Activated CD4-positive, alpha-beta T cell treated with anti-CD3 and anti-CD28 coated beads, Interleukin-2, amount 10 ng/mL, durations not matched to agents 24 days and 14 days (primary cell): Measurements from ENCODE around the gene SCN9A. TPM values are rescaled to one million over a fixed set of nuclear protein-coding genes. Genes with fewer than 3 reads are reported as not detected.
"Not testable (repeated sequence)": the region's sequence is repeated elsewhere in the genome, so short reads cannot be mapped to it uniquely, and the experiment has no call there.

Source experiments
- DNase-seq: peaks from one replicate; pipeline ENCODE4 v3.0.0; 2022
- H3K27ac Mint-ChIP-seq: one replicate; pipeline ENCODE4 v1.8.0; 2022; ENCODE audit warnings: mild to moderate bottlenecking, mixed read lengths
- H3K27me3 Mint-ChIP-seq: one replicate; pipeline ENCODE4 v1.8.0; 2022; ENCODE audit warnings: mixed read lengths
- H3K36me3 Mint-ChIP-seq: one replicate; pipeline ENCODE4 v1.8.0; 2022; ENCODE audit warnings: low read depth, mild to moderate bottlenecking, mixed read lengths
- H3K4me1 Mint-ChIP-seq: one replicate; pipeline ENCODE4 v1.8.0; 2021; ENCODE audit warnings: mixed read lengths
- H3K4me3 Mint-ChIP-seq: one replicate; pipeline ENCODE4 v1.8.0; 2022; ENCODE audit warnings: mild to moderate bottlenecking, moderate library complexity, mixed read lengths
- H3K9me3 Mint-ChIP-seq: one replicate; pipeline ENCODE4 v1.8.0; 2021; ENCODE audit warnings: mixed read lengths
- intact Hi-C: fragments of 100-400 bp; cut with micrococcal nuclease; formaldehyde crosslinking; loops from one replicate; pipeline ENCODE4 v1.15.1; 2023
- total RNA-seq: library from RNA; stranded (reverse); gene quantifications from 2 replicates; pipeline ENCODE4 v1.2.3, GENCODE V29; 2022

Gene SCN9A
- total RNA-seq, 1 donor from 2014 or later = not detected

DNA sequence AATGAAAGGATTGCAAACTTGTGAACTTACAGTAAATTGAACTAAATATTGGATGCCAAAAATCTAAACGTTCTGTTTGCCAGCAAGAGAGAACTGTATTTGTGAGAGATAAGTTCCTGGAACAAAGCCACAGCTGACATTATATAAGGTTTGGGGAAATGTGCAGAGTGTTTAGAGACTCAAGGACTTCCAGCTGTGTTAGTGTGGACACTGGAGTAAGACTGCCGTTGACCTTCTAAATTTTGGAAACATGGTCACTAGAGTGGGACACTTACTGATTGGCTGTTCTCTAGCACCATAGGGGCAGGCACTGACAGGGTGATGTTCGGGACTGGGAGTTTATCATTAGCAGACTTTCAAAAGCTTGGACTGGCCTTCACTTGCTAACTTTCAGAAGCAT is 40.5 kb downstream of the SCN9A start:
- no peaks in the 10 kb centered on the region for H3K9me3 Mint-ChIP-seq

GRCh38 chr2:166334805-166335204 is 40.9 kb downstream of the SCN9A start:
- Mint-ChIP-seq H3K27me3 (no peaks in the 10 kb centered on the region), H3K4me1 (no peaks in the 10 kb centered on the region), H3K27ac (no peak overlapping the region)

More for the DNA sequence above, 40.5 kb downstream of the SCN9A start:
- H3K36me3 Mint-ChIP-seq = no peaks in the 10 kb centered on the region
- no peak overlapping the region for H3K27ac Mint-ChIP-seq
- no peak for DNase-seq
- H3K4me3 Mint-ChIP-seq = no peak overlapping the region
- H3K4me1 Mint-ChIP-seq = no peaks in the 10 kb centered on the region
- no peaks in the 10 kb centered on the region for H3K27me3 Mint-ChIP-seq
- intact Hi-C loops = no loop called here

GRCh38 chr2:166333801-166334200 is 41.9 kb downstream of the SCN9A start:
- Mint-ChIP-seq H3K27me3 (no peaks in the 10 kb centered on the region), H3K4me3 (no peak overlapping the region), H3K4me1 (no peaks in the 10 kb centered on the region), H3K27ac (no peak overlapping the region), H3K9me3 (no peaks in the 10 kb centered on the region), H3K36me3 (no peaks in the 10 kb centered on the region)
- no peak for DNase-seq
- intact Hi-C loops = no loop called here

More at GRCh38 chr2:166334805-166335204, 40.9 kb downstream of the SCN9A start:
- H3K9me3 Mint-ChIP-seq = no peaks in the 10 kb centered on the region
- intact Hi-C loops = no loop called here
- H3K36me3 Mint-ChIP-seq = no peaks in the 10 kb centered on the region
- no peak for DNase-seq
- no peak overlapping the region for H3K4me3 Mint-ChIP-seq

- DNase-seq = no peak
- no peaks in the 10 kb centered on the region for H3K9me3 Mint-ChIP-seq
- H3K27ac Mint-ChIP-seq = no peak overlapping the region
- no peaks in the 10 kb centered on the region for H3K27me3 Mint-ChIP-seq
- intact Hi-C loops = no loop called here
- H3K4me3 Mint-ChIP-seq = no peak overlapping the region
- H3K4me1 Mint-ChIP-seq = no peaks in the 10 kb centered on the region
- no peaks in the 10 kb centered on the region for H3K36me3 Mint-ChIP-seq
These were observed 43.6 kb downstream of the SCN9A start for GRCh38 chr2:166332106-166332505.

DNA sequence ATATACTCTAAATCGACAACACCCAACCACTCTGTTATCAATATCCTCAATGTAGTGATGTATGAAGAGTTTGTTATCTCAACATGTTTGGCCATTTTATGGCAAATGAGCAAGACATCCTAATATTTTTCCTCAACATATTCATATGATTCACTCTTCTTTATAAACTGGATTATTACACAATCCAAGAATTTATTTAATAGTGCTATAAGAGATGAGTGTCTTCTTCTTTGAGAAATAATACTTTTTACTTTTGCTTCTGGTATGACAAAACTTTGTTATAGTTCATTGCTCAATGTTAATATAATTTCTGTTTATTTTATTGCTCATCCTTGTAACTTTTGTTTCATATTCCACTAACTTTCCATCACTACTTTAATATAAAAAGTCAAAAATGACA is 44.3 kb downstream of the SCN9A start:
- intact Hi-C loops = no loop called here
- H3K27ac Mint-ChIP-seq = no peak overlapping the region
- H3K4me1 Mint-ChIP-seq = no peaks in the 10 kb centered on the region
- H3K9me3 Mint-ChIP-seq = no peaks in the 10 kb centered on the region
- no peak for DNase-seq
- H3K27me3 Mint-ChIP-seq = no peaks in the 10 kb centered on the region
- H3K4me3 Mint-ChIP-seq = no peak overlapping the region
- H3K36me3 Mint-ChIP-seq = no peaks in the 10 kb centered on the region

GRCh38 chr2:166329465-166329864 is 46.3 kb downstream of the SCN9A start:
- H3K9me3 Mint-ChIP-seq = no peaks in the 10 kb centered on the region
- no peak overlapping the region for H3K4me3 Mint-ChIP-seq
- intact Hi-C loops = no loop called here
- H3K27me3 Mint-ChIP-seq = no peaks in the 10 kb centered on the region
- no peaks in the 10 kb centered on the region for H3K4me1 Mint-ChIP-seq
- no peaks in the 10 kb centered on the region for H3K36me3 Mint-ChIP-seq
- no peak overlapping the region for H3K27ac Mint-ChIP-seq
- no peak for DNase-seq

DNA sequence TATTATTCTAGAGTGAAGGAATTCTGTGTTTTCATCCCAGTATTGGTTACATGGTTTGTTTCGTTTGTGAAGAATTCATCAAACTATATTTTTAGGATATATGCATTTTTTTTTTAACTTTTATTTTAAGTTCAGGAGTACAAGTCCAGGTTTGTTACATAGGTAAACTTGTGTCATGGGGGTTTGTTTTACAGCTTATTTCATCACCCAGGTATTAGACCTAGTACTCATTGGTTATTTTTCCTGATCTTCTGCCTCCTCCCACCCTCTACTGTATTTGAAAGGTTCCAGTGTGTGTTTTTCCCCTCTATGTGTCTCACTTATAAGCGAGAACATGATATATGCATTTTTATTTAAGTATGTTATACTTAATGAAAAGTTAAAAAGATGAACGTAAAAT is 47.6 kb downstream of the SCN9A start:
- H3K27me3 Mint-ChIP-seq = no peaks in the 10 kb centered on the region
- no peak overlapping the region for H3K27ac Mint-ChIP-seq
- intact Hi-C loops = no loop called here
- H3K4me1 Mint-ChIP-seq = no peaks in the 10 kb centered on the region
- no peaks in the 10 kb centered on the region for H3K9me3 Mint-ChIP-seq
- no peaks in the 10 kb centered on the region for H3K36me3 Mint-ChIP-seq
- DNase-seq = no peak
- H3K4me3 Mint-ChIP-seq = no peak overlapping the region

DNA sequence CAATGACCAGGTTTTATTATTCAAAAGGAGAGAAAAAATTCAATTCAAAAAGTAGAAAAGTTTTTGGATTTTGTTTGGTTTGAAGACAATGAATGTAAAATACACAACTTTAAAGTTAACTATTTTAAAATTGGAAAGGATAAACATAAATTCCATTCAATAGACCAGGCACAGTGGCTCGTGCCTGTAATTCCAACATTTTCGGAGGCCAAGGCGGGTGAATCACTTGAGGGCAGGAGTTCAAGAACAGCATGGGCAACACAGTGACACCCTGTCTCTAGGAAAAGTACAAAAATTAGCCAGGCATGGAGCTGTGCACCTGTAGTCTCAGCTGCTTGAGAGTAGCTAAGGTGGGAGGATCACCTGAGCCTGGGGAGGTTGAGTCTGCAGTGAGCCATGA is 54.7 kb downstream of the SCN9A start:
- Mint-ChIP-seq H3K4me3 (no peak overlapping the region), H3K27ac (no peak overlapping the region), H3K27me3 (no peaks in the 10 kb centered on the region), H3K9me3 (no peaks in the 10 kb centered on the region), H3K4me1 (no peaks in the 10 kb centered on the region), H3K36me3 (no peaks in the 10 kb centered on the region)
- intact Hi-C loops = no loop called here
- DNase-seq = no peak

GRCh38 chr2:166314022-166314759 is 61.6 kb downstream of the SCN9A start:
- intact Hi-C loops = no loop called here
- Mint-ChIP-seq H3K4me3 (no peak overlapping the region), H3K9me3 (no peaks in the 10 kb centered on the region), H3K4me1 (no peaks in the 10 kb centered on the region), H3K27me3 (no peaks in the 10 kb centered on the region), H3K36me3 (no peaks in the 10 kb centered on the region), H3K27ac (no peak overlapping the region)
- DNase-seq = no peak

DNA sequence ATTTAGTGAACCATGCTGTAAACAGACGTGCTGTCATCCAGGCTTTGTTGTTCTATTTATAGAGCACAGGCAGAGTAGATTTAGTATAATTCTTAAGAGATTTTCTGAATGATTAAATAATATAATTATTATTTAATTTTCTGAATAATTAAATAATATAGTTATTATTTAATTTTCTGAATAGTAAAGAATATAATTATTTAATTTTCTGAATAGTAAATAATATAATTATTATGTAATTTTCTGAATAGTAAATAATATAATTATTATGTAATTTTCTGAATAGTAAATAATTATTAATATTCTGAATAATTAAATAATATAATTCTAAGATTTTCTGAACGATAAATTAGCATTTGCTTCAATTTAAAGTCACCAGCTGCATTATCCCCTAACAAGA is 62.9 kb downstream of the SCN9A start:
- H3K36me3 Mint-ChIP-seq, H3K9me3 Mint-ChIP-seq: not testable (repeated sequence)

DNA sequence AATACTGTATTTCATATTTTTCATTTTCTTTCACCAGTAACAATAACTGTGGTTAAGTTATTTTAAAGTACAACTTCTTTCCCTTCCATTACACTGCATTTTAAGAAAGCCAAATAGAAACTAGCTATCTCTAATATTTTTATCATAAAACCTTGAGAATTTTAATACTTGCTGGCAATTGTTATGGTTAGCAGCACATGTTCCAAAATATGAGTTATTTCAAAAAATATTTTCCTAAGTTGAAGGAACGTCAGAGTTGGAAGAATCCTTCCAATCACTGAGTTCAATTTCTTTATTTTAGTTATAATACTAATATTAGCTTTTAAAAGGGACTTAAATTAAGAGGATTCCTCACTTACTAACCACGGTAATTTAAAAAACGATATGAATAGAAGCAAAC is 68.4 kb downstream of the SCN9A start:
- no peaks in the 10 kb centered on the region for H3K27me3 Mint-ChIP-seq
- no peak overlapping the region for H3K4me3 Mint-ChIP-seq
- no peak overlapping the region for H3K27ac Mint-ChIP-seq
- DNase-seq = no peak
- H3K9me3 Mint-ChIP-seq = no peaks in the 10 kb centered on the region
- no peaks in the 10 kb centered on the region for H3K4me1 Mint-ChIP-seq
- H3K36me3 Mint-ChIP-seq = no peaks in the 10 kb centered on the region
- intact Hi-C loops = no loop called here

More for the DNA sequence above, 62.9 kb downstream of the SCN9A start:
- DNase-seq, H3K27me3 Mint-ChIP-seq, H3K4me3 Mint-ChIP-seq, H3K4me1 Mint-ChIP-seq, H3K27ac Mint-ChIP-seq, intact Hi-C loops: not testable (repeated sequence)

GRCh38 chr2:166304656-166305055 is 71.1 kb downstream of the SCN9A start:
- no peaks in the 10 kb centered on the region for H3K27me3 Mint-ChIP-seq

GRCh38 chr2:166302036-166302435 is 73.7 kb downstream of the SCN9A start:
- no peak overlapping the region for H3K4me3 Mint-ChIP-seq
- no peak overlapping the region for H3K27ac Mint-ChIP-seq
- DNase-seq = no peak
- intact Hi-C loops = no loop called here
- H3K4me1 Mint-ChIP-seq = no peaks in the 10 kb centered on the region
- H3K9me3 Mint-ChIP-seq = no peaks in the 10 kb centered on the region
- H3K36me3 Mint-ChIP-seq = no peaks in the 10 kb centered on the region
- H3K27me3 Mint-ChIP-seq = no peaks in the 10 kb centered on the region

More at GRCh38 chr2:166304656-166305055, 71.1 kb downstream of the SCN9A start:
- Mint-ChIP-seq H3K4me3 (no peak overlapping the region), H3K27ac (no peak overlapping the region), H3K36me3 (no peaks in the 10 kb centered on the region), H3K9me3 (no peaks in the 10 kb centered on the region), H3K4me1 (no peaks in the 10 kb centered on the region)
- intact Hi-C loops = no loop called here
- DNase-seq = no peak

GRCh38 chr2:166297951-166298350 is 77.8 kb downstream of the SCN9A start:
- H3K27me3 Mint-ChIP-seq = no peaks in the 10 kb centered on the region
- no peaks in the 10 kb centered on the region for H3K36me3 Mint-ChIP-seq
- DNase-seq = no peak
- intact Hi-C loops = no loop called here
- no peak overlapping the region for H3K27ac Mint-ChIP-seq
- no peak overlapping the region for H3K4me3 Mint-ChIP-seq
- H3K4me1 Mint-ChIP-seq = no peaks in the 10 kb centered on the region
- H3K9me3 Mint-ChIP-seq = no peaks in the 10 kb centered on the region

DNA sequence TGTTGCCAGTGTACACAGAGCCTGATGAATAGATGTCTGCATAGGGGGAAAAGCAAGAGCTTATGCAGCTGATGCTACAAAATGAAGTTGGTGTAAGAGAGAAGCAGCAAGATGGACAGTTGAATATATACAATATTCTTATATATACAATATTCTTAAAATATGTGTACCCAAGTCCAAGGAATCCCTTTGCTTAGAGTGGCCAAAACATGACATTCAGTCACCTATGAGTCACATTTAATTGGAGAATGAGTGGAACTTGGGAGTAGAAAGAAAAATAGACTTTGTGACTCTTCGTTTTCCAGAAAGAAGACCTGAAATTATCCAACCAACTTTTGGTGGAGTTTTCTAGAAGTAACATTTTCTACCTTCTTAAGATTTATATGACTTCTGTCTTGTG is 81.8 kb downstream of the SCN9A start:
- Mint-ChIP-seq H3K27me3 (no peaks in the 10 kb centered on the region), H3K27ac (no peak overlapping the region), H3K36me3 (no peaks in the 10 kb centered on the region), H3K9me3 (peaks cover 9% of the 10 kb centered on the region), H3K4me1 (no peaks in the 10 kb centered on the region), H3K4me3 (no peak overlapping the region)
- no peak for DNase-seq
- intact Hi-C loops = no loop called here
